Measurements from ENCODE around the gene ASIC1. TPM values are rescaled to one million over a fixed set of nuclear protein-coding genes. Genes with fewer than 3 reads are reported as not detected.
A peak's percentile ranks its signal among the peaks of the same experiment; 100 is the strongest.

Gene ASIC1
- total and polyA plus RNA-seq, 12 donors, result 0.17 to 1.6 (median 0.70) TPM

DNA sequence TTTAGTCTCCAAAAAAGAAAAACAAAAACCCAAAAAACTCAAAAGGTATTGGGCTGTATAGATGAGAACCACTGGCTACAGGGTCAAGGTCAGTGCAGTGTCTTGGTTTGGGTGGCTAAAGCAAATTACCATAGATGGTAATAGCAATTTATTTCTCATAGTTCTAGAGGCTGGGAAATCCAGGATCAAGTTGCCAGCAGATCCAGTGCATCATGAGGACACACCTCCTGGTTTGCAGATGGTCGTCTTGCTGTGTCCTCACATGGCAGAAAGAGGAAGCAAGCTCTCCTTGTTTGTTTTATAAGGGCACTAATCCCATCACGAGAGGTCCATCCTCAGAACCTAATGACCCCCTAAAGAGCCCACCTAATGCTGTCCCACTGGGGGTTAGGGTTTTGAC, 65.8 kb downstream of the ASIC1 start:
- ATAC-seq (no peak), DNase-seq (no peak)
- Histone ChIP-seq H3K36me3 (peaks cover 0 to 94% (median 35%) of the 10 kb centered on the region in 9 donors), H3K9me3 (no peaks in the 10 kb centered on the region), H3K4me3 (no peak overlapping the region), H3K4me1 (peaks cover 0 to 36% (median 15%) of the 10 kb centered on the region in 9 donors), H3K27ac (no peak overlapping the region), H3K27me3 (no peaks in the 10 kb centered on the region)
- TF ChIP-seq, protein P1, sequence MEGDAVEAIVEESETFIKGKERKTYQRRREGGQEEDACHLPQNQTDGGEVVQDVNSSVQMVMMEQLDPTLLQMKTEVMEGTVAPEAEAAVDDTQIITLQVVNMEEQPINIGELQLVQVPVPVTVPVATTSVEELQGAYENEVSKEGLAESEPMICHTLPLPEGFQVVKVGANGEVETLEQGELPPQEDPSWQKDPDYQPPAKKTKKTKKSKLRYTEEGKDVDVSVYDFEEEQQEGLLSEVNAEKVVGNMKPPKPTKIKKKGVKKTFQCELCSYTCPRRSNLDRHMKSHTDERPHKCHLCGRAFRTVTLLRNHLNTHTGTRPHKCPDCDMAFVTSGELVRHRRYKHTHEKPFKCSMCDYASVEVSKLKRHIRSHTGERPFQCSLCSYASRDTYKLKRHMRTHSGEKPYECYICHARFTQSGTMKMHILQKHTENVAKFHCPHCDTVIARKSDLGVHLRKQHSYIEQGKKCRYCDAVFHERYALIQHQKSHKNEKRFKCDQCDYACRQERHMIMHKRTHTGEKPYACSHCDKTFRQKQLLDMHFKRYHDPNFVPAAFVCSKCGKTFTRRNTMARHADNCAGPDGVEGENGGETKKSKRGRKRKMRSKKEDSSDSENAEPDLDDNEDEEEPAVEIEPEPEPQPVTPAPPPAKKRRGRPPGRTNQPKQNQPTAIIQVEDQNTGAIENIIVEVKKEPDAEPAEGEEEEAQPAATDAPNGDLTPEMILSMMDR (IDR thresholded peaks at IDR 0.05), result no peak
- intact Hi-C loops (cut with DNase I), result no loop called here
- 76 to 87% methylated on average over 2 of the region's 2 CpGs for WGBS, 2 donors

DNA sequence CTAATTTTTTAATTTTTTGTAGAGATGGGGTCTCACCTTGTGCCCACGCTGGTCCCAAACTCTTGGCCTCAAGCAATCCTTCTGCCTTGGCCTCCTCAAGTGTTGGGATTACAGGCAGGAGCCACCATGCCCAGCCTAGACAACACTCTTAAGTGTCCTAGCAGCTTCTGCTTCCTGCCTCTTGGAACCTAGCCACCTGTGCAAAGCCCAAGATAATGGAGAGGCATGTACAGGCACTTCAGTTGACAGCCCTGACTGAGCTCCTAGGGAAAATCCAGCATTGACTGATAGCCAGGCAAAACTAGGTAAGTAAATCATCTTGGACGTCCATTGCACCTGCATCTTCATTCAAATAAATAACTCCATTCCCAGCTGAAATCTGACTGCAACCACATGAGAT, 70.2 kb downstream of the ASIC1 start:
- Histone ChIP-seq H3K4me1 (peaks cover 0 to 45% (median 15%) of the 10 kb centered on the region in 9 donors), H3K4me3 (no peak overlapping the region), H3K27me3 (no peaks in the 10 kb centered on the region), H3K27ac (no peak overlapping the region), H3K9me3 (no peaks in the 10 kb centered on the region), H3K36me3 (peaks cover 0 to 99% (median 44%) of the 10 kb centered on the region in 9 donors)
- ATAC-seq (peak in 5 of 8 donors; percentile 41 to 78 (median 69)), DNase-seq (no peak)
- 61 to 78% methylated on average over 2 of the region's 2 CpGs for WGBS, 2 donors
- intact Hi-C loops (cut with DNase I), result loop anchor here in 1 of 10 donors (5.0 kb wide), 1 partner anchor 50 kb away; no protein-coding TSS in a partner anchor
- TF ChIP-seq, protein P1 (IDR thresholded peaks at IDR 0.05), result no peak

DNA sequence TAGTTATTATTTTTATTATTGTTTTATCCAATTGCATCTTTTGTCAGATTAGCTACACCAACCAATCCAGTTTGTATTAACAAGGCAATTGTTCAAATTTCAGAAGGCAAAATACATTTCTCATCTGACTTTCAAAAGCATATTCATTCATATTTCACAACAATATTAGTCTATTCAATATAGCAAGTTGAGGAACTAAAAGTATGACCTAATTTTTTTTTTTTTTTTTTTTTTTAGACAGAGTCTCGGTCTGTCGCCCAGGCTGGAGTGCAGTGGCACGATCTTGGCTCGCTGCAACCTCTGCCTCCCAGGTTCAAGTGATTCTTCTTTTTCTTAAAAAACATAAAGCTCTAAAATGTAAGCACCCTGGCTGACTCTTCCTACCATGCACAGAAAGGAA, 71.9 kb downstream of the ASIC1 start:
- intact Hi-C loops (cut with DNase I), result loop anchor here in 1 of 10 donors (5.0 kb wide), 1 partner anchor 48 kb away; no protein-coding TSS in a partner anchor
- H3K27me3 ChIP-seq, result no peaks in the 10 kb centered on the region
- TF ChIP-seq, protein P1 (IDR thresholded peaks at IDR 0.05), result no peak
- no peak overlapping the region for H3K27ac ChIP-seq
- no peak for DNase-seq
- ATAC-seq, result no peak
- no peaks in the 10 kb centered on the region for H3K9me3 ChIP-seq
- no peak overlapping the region for H3K4me3 ChIP-seq
- 80 to 91% methylated on average over 4 of the region's 4 CpGs for WGBS, 2 donors
- H3K36me3 ChIP-seq, result peaks cover 0 to 99% (median 45%) of the 10 kb centered on the region in 9 donors
- peaks cover 0 to 47% (median 15%) of the 10 kb centered on the region in 9 donors for H3K4me1 ChIP-seq

DNA sequence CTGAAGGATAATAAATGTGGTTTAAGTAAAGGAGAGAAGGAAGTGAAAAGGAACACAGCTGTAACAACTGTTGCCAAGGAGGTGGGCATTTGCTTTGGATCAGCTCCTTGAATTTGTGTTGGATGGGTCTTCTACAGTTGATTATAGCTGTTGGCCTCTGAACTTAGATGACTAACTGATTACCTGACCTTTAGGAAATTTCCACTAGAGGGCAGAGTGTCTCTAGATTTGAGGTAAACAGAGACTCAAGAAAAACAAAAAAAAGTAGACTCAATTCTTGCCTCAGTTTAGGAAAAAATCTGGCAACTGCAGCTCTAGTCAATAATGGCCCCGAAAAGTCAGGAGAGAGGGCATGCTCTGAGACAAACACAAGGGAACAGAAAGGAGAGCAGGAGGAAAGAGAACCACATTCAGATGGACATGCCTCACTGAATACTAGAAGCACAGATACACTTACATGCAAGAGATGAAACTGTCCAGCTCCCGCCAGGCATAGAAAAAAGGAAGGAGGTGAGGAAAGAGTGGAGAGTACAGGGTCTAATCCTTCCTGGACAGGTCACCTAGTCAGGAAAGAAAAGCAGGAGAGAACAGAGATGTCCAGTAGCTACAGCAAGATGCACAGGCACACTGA, 75.2 kb downstream of the ASIC1 start:
- Histone ChIP-seq H3K4me3 (no peak overlapping the region), H3K27me3 (no peaks in the 10 kb centered on the region), H3K9me3 (no peaks in the 10 kb centered on the region), H3K27ac (no peak overlapping the region), H3K36me3 (peaks cover 0 to 96% (median 51%) of the 10 kb centered on the region in 9 donors), H3K4me1 (peaks cover 0 to 35% (median 4%) of the 10 kb centered on the region in 9 donors)
- TF ChIP-seq, protein P1 (IDR thresholded peaks at IDR 0.05), result peak in 8 of 9 donors; percentile 40 to 73 (median 47)
- no peak for ATAC-seq
- intact Hi-C loops (cut with DNase I), result loop anchor here in 3 of 10 donors (2.0 to 5.0 kb wide), 3 partner anchors 40 to 45 kb away; no protein-coding TSS in a partner anchor
- no peak for DNase-seq
- WGBS, 2 donors, result 75 to 85% methylated on average over 2 of the region's 2 CpGs

Other genes starting within 250 kb of the ASIC1 start
- gene NCKAP5L, start 229.2 kb upstream of the ASIC1 start, total RNA-seq, result 10 to 100 TPM; 17.3 to 32.1 (median 23.7) TPM
- gene NCKAP5L, start 229.2 kb upstream of the ASIC1 start, polyA plus RNA-seq, result 10 to 100 TPM; 11.6 to 44.6 TPM
- gene BCDIN3D, start 214.5 kb upstream of the ASIC1 start, total RNA-seq, result 1 to 10 TPM; 1.1 to 3.9 (median 2.4) TPM
- gene BCDIN3D, start 214.5 kb upstream of the ASIC1 start, polyA plus RNA-seq, result 1 to 10 TPM; 2.0 TPM
- gene FAIM2, start 153.7 kb upstream of the ASIC1 start, total RNA-seq, result 10 to 100 TPM in 1 of 10 donors, 1 to 10 TPM in 9; 1.2 to 11.3 (median 3.2) TPM
- gene FAIM2, start 153.7 kb upstream of the ASIC1 start, polyA plus RNA-seq, result 10 to 100 TPM in 1 of 2 donors, 1 to 10 TPM in 1; 7.8 to 15.0 TPM
- gene AQP2, start 106.9 kb upstream of the ASIC1 start, total RNA-seq, result not detected
- under 1 TPM in 1 of 2 donors, not detected in 1; 0.04 TPM for gene AQP2, start 106.9 kb upstream of the ASIC1 start, polyA plus RNA-seq
- 1 to 10 TPM in 1 of 10 donors, under 1 TPM in 5, not detected in 4; 0.16 to 1.0 (median 0.48) TPM for gene AQP5, start 95.7 kb upstream of the ASIC1 start, total RNA-seq
- 1 to 10 TPM; 1.1 to 2.6 TPM for gene AQP5, start 95.7 kb upstream of the ASIC1 start, polyA plus RNA-seq
- gene AQP6, start 84.6 kb upstream of the ASIC1 start, total RNA-seq, result not detected
- gene AQP6, start 84.6 kb upstream of the ASIC1 start, polyA plus RNA-seq, result under 1 TPM; 0.06 to 0.15 TPM
- gene RACGAP1, start 32.1 kb upstream of the ASIC1 start, total RNA-seq, result 10 to 100 TPM in 1 of 10 donors, 1 to 10 TPM in 9; 1.8 to 17.8 (median 4.0) TPM
- gene RACGAP1, start 32.1 kb upstream of the ASIC1 start, polyA plus RNA-seq, result 1 to 10 TPM; 1.0 to 2.6 TPM
- gene SMARCD1, start 27.7 kb downstream of the ASIC1 start, total RNA-seq, result 10 to 100 TPM; 13.3 to 24.0 (median 17.4) TPM
- 10 to 100 TPM; 12.0 to 13.0 TPM for gene SMARCD1, start 27.7 kb downstream of the ASIC1 start, polyA plus RNA-seq
- gene GPD1, start 46.4 kb downstream of the ASIC1 start, total RNA-seq, result 10 to 100 TPM in 7 of 10 donors, 1 to 10 TPM in 3; 5.2 to 67.7 (median 15.5) TPM
- 10 to 100 TPM; 13.2 to 15.8 TPM for gene GPD1, start 46.4 kb downstream of the ASIC1 start, polyA plus RNA-seq
- 100 to 1,000 TPM; 144 to 239 (median 170) TPM for gene COX14, start 54.6 kb downstream of the ASIC1 start, total RNA-seq
- gene COX14, start 54.6 kb downstream of the ASIC1 start, polyA plus RNA-seq, result 100 to 1,000 TPM in 1 of 2 donors, 10 to 100 TPM in 1; 93.8 to 167 TPM
- gene CERS5, start 109.8 kb downstream of the ASIC1 start, total RNA-seq, result 10 to 100 TPM in 8 of 10 donors, 1 to 10 TPM in 2; 8.3 to 15.6 (median 11.4) TPM
- gene CERS5, start 109.8 kb downstream of the ASIC1 start, polyA plus RNA-seq, result 10 to 100 TPM; 19.2 to 51.7 TPM
- 10 to 100 TPM; 13.8 to 26.0 (median 16.2) TPM for gene LIMA1, start 225.9 kb downstream of the ASIC1 start, total RNA-seq
- gene LIMA1, start 225.9 kb downstream of the ASIC1 start, polyA plus RNA-seq, result 10 to 100 TPM; 10.6 to 34.4 TPM

Data from heart right ventricle (tissue), 16 donors.